ENCODE measurements around the gene TGFBI.

TGFBI gene

DNA sequence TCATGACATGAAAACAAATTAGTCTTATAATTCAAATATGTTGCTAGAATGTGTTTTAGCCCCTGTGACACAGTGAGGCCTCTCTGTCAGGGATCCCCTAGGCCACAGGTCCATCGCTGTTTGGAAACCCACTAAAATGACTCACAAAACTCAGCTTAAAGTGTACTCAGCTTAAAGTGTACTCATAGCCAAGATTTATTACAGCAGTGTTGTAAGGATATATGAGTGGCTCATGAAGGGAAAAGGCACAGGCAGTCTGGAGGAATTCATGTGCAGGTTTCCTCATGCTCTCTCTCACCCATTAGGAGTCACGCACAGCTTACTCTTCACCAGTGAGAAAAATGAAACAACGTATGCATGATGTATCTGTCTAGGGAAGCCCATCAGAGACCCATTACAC lies 24.4 kb upstream of the TGFBI start:
- no peak for DNase-seq

DNA sequence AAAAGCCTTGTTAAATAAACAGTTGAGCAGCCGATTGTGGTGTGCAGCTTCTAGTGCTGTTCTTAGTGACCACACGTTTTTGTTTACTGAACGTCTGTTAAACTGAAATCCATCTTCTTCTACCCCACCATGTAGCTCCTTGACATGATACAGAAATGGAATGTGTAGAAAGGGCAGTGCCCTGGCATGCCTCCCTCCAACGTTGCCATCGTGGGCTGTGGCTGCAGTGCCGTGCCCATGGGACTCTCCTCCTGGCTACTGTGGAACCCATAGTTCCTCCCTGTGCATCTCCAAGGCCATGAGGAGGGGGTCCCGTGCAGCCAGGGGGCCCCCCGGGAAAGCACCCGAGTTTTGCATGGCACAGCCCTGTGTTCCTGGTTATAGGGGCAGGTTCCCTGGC lies 23.3 kb upstream of the TGFBI start:
- no peak for DNase-seq

DNA sequence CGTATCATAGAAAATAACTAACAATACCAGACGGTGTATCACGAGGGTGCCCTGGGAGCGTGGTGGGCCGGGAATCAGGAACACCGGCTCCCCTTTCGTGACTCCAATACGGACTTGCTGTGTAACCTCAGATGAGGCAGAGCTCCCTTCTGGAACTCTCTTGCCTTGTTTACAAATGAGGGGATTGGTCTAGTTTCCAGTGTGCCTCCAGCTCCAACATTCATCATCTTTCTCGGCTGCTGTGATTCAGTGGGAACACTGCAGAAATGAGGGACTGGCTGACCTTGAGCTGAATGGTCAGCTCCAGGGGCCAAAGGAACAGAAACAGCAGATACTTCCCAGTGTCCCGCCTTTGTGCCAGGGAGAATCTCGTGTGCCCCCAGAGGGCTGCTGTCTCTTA lies 22.6 kb upstream of the TGFBI start:
- no peak for DNase-seq

DNA sequence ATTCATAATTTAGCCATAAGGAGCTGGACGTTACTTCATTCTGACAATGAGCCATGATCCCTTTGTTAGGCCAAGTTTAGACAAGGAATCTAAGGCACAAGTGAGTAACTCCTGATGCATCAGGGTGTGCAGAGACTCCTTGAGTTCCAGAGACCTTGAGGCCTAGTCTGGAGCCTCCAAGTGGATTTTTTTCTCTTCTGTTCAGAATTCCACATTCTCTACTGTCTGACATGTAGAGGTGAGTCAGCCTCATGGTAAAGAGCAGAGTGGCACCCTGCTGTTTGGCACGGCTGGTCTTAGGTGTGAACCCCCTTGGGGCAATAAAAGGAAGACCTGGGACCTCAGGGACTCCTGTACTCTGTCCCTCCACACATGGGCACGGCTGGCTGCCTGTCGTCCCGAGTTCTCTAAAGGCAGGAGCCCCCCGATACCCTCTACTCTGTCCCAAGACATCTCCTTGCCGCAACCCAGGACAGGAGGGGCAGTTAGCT lies 22.0 kb upstream of the TGFBI start:
- no peak for DNase-seq

DNA sequence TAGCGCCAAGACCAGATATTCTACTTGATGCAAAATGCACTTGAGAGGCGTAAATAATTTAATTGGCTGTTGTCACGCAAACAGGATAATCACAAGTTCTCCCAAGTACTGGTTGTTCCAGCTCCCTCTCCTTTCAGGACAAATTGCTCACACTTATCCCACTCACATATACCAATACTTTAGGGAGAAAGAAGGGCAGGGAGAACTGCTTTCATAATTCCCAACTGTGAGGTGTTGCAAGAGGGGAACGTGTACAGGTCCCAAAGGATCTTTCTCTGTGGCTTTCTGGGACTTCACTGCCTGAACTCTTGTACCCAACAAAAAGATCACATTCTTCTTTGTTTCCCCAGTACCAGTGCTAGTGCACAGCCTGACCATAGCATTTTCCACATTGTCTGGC lies 21.5 kb upstream of the TGFBI start:
- DNase-seq = no peak

DNA sequence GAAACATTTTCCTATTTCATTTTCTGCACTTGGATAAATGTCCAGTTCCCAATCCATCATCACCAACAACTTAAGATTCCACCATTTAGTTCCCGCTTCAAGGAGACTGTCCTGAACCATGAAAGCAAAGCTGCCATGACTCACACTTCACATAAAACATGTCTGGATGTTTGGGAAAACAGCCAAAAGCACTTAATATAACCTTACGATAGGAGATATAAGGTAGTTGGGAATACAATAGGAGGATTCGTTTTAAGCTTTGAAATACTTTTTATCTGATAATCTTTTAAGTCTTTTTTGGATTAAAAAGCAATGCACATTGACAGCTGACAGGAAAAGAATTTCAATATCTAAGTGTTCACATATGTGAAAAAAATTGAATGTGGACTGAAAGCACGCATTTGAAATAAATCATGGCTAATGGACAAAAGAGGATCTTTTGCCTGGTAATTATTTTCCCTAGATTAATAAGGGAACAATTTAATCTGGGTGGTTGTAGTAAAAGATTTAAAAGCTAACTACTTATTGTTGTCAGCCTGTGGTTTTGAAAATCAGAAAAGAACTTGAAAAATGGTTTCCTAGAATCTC lies 17.3 kb upstream of the TGFBI start:
- DNase-seq = no peak

DNA sequence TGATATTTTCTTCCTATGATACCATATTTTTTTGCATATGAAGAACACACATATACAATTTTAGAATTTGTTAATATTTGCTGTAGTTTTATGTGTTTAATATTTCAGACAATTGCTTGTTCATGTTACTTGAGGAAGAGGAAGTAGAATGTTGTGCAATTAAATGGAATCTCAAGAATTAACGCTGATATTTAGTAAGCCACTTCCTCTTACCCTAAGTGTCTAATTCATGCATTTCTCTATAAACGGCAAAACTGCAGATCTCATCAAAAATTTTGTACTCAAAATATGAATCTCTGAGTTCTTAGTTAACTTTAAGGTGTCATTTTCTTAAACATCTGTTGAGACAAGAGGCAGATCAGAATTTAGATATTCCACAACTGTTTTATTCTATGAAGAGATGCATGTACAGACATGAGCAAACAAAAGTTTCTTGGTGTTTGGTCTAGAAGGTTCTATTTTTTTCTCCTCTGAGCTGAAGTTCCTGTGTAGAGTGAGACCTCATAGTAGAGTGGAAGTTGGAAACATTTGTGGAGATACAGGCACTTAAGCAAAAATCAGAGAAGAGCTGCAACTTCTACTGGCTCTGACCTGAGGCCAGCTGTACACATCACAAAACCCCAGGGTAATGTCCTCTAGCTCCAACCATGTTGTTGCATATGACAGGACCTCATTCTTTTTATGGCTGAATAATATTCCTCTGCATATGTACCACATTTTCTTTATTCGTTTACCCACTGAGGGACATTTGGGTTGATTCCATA lies 16.6 kb upstream of the TGFBI start:
- DNase-seq = no peak

DNA sequence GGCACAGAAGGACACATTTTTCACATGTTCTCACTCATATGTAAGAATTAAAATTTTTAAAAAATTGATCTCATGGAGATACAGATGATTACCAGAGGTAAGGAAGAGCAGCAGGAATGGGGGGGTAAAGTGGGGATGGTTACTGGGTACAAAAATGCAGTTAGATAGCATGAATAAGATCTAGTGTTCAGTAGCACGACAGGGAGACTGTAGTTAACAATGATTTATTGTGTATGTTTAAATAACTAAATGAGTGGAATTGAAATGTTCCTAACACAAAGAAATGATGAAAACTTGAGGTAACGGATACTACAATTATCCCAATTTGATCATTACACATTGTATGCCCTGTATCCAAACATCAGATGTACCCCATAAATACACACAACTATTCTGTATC lies 15.2 kb upstream of the TGFBI start:
- no peak for DNase-seq

DNA sequence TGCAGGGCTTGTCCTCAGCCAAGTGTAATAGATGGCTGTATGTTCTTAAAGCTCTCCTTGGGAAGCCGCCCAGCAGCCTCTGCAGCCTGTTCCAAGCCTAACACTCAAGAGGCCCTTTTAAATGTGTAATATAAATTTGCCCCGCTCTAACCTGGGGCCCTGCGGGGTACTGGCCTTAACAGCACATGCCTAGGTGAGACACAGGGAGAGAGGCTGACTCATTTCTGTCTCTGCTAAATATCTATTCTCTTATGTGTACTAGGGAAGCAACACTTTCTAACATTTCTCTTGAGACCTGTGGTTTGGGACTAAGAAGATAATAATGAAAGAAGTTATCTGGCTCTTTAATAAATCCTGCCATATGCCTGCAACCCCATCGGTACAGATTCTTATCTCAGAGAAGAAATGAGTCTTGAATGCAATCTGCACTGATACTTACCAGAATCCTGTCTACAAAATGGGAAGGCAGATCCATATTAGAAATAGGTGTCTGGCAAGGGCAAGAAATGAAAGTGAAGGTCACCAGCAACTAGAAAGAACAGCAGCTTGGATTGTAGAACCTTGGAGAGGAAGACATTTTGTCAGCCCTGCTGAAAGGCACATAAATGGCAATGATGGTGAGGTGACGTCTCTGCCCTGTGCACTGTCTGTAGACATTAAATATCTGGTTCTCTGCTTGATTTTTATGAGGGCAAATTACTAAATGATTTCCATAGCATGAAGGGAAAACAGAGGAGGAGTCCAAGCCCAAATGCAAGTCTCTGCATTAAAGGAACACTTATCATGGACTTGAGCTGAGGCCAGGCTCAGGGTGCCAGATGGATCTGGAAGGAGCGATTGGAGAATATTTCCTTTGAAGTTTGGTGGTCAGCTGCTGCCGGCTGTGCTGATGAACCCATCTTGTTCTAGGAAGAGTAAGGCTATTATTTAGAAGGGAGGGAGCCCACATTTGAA lies 14.5 kb upstream of the TGFBI start:
- no peak for DNase-seq

DNA sequence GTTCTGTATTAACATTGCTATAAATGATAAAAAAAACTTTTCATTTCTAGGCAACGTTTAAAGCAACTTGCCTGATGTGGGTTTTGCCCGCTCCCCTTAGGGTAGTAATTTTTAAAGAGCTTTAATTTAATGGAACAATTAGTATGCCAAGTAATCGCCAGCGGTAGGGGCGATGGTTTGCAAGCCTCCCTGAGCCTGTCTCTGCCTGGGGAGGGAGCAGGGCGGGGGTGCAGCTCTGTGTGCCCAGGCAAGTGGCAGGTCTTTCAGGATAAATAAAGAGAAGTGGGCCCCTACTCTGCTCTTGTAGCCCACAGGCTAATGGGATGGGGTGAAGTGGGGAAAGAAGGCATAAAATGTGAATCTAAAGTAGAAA lies 13.8 kb upstream of the TGFBI start:
- no peak for DNase-seq

DNA sequence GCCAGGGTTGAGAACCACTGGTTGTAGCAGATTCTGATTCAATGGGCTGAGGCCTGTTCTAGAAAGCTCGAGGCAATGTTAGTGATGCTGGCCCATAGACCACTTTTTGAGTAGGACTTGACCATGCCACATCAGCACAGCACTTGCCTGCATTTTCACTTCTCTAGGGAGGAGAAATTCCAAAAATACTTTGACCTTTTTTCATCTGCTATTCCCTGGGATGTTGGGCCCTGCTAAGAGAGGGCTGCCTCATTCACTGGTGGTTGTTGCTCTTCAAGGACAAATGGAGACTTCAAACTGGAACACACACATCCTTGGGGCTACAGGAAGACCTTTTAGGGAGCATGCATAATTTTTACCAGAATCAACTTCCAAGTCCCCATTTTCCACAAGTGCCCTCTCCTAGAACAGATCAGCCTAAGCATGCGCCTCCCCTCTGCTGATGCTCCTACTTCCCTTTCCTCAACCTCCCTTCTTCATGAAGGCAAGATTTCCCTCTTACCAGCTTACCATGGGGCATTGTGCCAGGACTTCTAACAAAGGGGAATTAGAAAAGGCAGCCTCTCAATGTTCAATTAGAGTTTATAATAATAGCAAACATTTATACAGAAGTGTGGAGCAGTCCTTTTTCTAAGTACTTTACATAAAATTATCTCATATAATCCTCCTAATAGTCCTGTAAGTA lies 12.7 kb upstream of the TGFBI start:
- DNase-seq = no peak

DNA sequence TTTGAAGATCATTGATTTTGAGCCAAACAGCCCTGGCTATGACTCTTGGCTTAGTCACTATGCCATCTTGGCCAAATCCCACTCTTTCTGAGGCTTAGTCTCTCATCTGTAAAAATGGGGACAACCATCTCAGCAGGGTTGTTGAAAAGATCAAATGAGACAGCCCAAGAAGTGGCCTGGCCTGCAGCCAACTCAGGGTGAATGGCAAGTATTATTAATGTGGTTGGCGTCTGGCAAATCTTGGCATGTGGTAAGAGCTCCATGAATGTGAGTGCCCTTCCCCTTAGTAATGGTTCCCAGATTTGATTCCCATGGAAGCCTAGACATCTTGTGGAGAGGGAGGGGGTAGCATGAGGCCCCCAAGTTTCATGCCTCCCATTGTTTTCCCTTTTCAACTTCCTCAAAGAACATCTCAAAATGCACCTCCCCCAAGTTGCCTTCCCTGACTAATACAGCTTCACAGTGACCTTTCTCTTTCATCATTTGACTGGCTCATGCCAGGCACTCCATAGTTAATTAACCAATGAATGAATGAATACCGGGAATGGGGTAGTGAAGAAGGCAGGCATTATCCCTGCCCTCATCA lies 11.8 kb upstream of the TGFBI start:
- DNase-seq = no peak

DNA sequence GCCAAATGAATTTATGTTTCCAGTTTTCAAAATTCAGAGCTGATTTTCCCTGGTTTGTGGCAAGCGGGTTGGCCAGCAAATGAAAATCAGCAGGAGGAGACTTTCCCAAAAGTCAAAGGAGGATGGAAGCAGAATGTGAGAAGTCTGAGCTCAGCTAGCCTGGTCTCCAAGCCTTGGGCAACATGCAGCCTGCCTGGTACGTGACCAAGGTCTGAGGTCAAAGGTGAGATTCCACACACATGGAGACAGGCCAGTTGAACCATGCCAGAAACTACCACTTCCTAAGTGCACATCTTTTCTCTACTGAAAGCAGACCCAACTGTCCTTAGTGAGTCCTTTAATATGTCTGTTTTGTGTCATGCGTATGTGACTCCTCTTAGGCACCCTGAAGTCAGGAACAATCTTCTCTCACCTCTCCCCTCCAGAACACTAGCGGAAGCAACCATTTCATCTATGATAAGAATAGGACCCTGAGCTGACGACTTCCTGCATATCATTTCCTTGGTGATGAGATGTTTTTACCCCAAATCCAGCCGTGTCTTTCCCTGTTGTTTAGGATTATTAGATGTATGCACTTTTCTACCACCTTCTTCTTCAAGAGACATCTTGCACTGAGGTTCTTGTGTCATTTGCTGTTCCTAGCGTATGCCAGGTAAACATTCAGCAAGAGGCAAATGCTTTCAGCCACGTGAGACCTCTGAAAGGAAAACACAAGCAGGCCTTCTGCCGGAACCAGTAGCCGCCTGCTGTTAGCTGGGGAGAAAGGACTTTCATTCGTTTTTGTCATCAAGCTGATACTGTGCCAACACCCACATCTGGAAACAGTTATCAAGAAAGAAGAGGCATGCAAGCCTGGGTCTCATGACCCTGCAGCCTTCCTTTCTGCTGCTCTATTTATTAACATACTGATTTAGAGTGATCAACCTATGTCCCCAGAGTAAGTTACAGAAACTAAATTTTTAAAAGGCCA lies 9.7 kb upstream of the TGFBI start:
- DNase-seq = no peak

DNA sequence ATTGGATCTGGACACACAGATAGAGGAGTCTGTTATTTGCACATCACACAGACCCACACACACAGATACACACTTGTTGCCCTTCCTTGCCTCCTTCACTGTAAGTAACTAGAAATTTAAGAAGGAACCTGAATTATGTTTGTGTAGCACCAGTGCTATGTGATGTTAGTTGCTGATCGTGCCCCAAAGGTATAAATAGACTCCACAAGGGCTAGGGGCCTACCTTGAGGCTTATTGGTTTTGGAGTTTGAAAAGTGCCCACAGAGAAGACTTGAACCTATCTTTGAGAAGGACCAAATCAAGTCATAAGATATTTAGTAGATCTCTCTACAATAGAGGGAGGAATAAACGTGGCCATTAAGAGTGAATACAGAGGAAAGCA lies 8.8 kb upstream of the TGFBI start:
- DNase-seq = no peak

DNA sequence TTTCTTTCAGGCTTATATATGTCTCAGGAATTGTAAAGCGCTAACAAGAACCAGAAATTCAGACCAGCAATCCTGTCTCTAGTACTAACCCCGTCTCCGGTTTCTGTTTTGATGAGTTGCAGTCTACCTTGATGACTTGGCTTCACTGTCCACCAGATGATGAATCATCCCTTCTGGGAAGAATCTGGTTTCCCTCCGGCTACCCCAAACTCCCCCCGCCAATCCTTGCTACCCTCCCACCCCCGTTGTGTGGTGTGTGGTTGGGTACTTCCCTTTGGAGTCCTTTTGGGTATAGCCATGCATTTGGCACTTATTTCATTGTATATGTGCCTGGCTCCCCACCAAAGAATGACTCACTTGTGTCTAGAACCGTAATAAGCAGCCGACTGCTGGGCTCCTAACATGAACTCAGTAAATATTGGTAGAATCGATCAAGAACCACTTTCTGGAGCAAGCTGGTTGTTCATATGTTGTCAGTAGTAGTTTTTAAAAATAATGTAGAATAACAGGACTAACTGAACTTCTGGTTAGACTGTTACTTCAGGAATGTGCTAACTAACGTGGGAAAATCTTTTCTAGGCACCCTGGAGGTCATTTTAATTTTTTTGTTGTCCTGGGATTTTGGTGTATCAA lies 8.3 kb upstream of the TGFBI start:
- peak; percentile 31 for DNase-seq

DNA sequence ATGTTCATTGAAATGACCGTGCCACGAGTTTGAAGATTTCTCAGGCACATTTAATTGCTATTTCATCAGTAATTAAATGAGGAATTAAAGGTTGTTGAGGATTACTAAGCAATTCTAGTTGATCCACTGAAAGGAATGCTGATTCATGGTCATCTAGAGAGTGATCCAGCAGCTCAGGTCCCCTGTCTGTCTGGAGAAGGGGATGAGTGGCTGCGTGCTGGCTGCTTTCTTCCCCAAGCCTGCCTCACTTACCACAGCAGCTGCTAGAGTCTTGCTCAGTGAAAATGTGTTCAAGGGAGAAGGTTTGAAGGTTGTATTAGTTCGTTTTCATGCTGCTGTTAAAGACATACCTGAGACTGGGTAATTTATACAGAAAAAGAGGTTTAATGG lies 7.8 kb upstream of the TGFBI start:
- no peak for DNase-seq

DNA sequence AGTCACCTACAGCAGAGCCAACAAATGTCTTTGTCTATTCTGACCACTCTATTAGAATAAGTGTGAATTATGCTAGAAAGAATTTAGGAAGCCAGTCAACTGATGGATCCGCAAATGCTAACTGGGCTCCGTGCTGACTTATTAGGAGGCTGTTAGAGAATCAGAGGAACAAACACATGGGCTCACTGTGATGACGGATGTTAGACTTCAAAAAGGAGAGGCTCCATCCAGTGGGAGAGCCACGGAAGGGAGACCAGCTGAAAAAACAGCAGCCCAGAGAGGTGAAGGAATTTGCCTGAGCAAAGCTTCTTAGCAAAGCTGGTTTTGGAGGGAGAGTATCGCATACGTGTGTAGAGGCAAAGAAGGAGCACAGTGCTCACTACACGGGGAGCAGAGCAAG lies 5.8 kb upstream of the TGFBI start:
- no peak for DNase-seq

DNA sequence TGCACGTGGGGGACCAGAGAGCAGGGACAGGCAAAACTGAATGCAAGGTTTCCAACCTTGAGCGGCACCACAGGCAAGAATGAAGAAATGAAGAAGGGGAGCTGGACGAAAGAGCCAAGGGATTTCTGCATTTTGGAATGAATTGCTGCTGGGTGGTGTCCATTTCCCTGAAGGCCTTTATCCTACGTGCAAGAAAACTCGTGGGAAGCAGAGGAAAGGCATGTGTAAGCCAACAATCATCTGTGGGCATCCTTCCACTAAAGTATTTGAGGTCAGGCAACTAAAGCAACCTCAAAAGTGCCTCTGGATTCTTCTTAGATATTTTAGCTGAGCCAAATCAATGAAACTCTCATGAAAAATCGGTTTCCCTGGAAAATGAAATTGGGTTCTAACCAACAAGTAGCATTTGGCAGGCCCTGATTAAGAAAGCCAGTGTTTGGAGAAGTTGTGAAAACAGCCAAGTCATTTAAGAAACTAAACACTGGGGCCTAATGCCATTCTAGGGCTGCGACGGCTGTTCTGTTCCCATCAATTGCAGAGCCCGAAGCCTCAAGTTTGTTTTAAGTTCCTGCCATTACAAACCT lies 4.7 kb upstream of the TGFBI start:
- no peak for DNase-seq

DNA sequence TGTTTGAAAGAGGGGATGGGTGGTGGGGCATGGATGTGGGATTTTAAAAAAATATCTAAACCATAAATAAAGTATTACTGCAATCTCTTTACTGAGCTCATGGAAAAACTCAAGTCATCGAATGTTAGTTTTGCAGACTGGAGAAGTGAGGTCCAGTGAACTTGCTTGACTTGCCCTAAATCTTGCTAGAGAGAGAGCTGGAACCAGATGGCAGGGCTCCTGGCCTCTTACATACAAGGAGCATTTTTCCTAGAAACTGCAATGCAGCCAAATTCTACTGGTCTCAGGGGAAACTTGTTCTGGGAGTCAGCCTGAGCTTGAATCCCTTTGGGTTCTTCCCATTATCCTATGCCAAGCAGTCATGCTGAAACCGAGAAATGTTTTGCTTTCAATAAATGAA lies 2.9 kb upstream of the TGFBI start:
- no peak for DNase-seq

DNA sequence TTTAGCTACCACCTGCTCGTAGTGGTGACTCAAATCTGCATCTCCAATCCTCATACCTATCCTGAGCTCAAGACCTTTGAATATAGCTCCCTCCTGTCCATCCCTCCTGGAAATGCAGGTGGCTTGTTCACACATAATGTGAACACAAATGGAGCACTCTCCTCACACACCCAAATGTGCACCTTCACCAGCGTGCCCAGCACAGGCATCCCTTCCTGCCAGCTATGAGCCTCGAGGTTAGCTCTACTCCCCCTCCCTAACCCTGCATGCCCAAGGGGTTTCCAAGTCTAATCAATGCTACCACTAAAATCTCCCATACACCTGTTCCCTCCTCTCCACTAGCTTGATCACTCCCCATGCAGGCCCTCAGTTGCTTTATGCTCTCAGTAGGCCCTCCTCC lies 2.2 kb upstream of the TGFBI start:
- no peak for DNase-seq

DNA sequence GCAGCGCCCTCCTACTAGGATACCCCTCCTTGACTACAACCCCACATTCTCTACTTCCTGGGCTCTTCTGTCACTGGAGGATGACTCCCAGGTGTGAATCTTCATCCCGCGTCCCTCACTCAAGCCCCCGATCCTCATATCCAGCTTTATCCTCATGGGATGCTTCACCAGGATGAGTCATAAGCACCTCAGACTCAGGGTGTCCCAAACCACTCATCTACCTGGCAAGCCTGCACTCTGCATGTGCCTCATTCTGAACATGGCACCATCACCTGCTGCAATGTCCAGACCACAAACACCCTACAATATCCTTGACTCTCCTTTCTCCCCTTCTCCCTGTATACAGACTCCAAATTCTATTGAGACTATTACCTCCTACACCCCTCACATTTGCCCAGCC lies 1.5 kb upstream of the TGFBI start:
- DNase-seq = no peak

Measured in stimulated activated CD4-positive, alpha-beta T cell treated with anti-CD3 and anti-CD28 coated beads, Interleukin-4, amount 100 ng/mL, for 24 hours (primary cell).